Erythroblast (primary cell): ENCODE data around the gene ZFP36L1.

ENCODE experiments used
- GATA1 ChIP-seq: IDR thresholded peaks from 2 replicates; pipeline ENCODE4 v1.6.1; 2011; ENCODE audit warnings: low read depth, mild to moderate bottlenecking, control low read depth, low read length, moderate library complexity
- POLR2A ChIP-seq: IDR thresholded peaks from 2 replicates; pipeline ENCODE4 v1.6.1; 2011; ENCODE audit warnings: mild to moderate bottlenecking, low read length

GRCh38 chr14:68741839-68742470 lies 50.9 kb downstream of the ZFP36L1 start:
- TF ChIP-seq POLR2A (no peak), GATA1 (no peak)
